HL-60 (cell line): Measurements from ENCODE around the gene PAQR9.

Experiments
- DNase-seq, 2 experiments: peaks; one replicate each; pipeline ENCODE4 v3.0.0-alpha.2; 2010 to 2020; ENCODE audit warnings: low read depth in 1 of 2, low spot score in 1 of 2
- H3K27ac ChIP-seq: fragments of 250-450 bp; sonication (Bioruptor Pico); replicated peaks from 2 replicates; pipeline ENCODE4 v1.5.1; 2020; ENCODE audit warnings: mild to moderate bottlenecking, moderate library complexity
- H3K27me3 ChIP-seq: fragments of 250-450 bp; sonication (Bioruptor Pico); 2 replicates; pipeline ENCODE4 v1.5.1; 2021; ENCODE audit warnings: mild to moderate bottlenecking, moderate library complexity; ENCODE audit not compliant: insufficient read depth, poor library complexity, severe bottlenecking
- H3K4me3 ChIP-seq: replicated peaks from 2 replicates; pipeline ENCODE4 v1.5.1; 2011; ENCODE audit warnings: mild to moderate bottlenecking, control low read depth, low read length; ENCODE audit not compliant: insufficient read depth
- GABPA ChIP-seq: IDR thresholded peaks from 2 replicates; pipeline ENCODE4 v1.6.1; 2012; ENCODE audit warnings: low read depth
- POLR2AphosphoS5 ChIP-seq: IDR thresholded peaks from 2 replicates; pipeline ENCODE4 v1.6.1; 2012; ENCODE audit warnings: low read depth
- SPI1 ChIP-seq: IDR thresholded peaks from 2 replicates; pipeline ENCODE4 v1.6.1; 2012; ENCODE audit warnings: low read depth, mild to moderate bottlenecking, borderline replicate concordance
- TF ChIP-seq, protein P1 (sequence below): IDR thresholded peaks from one replicate; pipeline ENCODE4 v1.5.1; 2011; ENCODE audit warnings: low read length, control low read depth, inconsistent platforms; ENCODE audit not compliant: insufficient read depth
- TF ChIP-seq, protein P2 (sequence below): IDR thresholded peaks from 2 replicates; pipeline ENCODE4 v1.6.1; 2012; ENCODE audit warnings: low read depth; ENCODE audit not compliant: insufficient replicate concordance

Gene PAQR9

DNA sequence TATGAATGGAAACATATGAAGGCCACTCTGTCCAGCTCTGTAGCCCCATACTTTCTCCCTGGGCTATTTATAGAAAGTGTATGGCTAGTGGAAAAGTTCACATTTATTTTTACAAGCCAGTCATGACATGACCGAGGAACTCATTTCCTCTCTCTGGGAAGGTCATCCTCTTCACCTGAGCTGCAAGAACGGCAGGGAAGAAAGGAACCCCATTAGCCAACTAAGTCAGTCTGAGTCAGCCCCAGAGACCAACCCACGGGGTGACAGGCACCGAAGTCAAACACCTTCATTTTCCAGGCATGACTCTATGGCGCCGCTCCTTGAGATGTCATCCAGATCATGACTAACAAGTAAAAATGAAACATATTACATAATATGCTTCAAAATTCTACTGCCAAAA lies 4.8 kb downstream of the PAQR9 start:
- no peak for DNase-seq
- TF ChIP-seq POLR2AphosphoS5: no peak
- TF ChIP-seq GABPA: no peak
- TF ChIP-seq SPI1: no peak
- TF ChIP-seq, protein P1, sequence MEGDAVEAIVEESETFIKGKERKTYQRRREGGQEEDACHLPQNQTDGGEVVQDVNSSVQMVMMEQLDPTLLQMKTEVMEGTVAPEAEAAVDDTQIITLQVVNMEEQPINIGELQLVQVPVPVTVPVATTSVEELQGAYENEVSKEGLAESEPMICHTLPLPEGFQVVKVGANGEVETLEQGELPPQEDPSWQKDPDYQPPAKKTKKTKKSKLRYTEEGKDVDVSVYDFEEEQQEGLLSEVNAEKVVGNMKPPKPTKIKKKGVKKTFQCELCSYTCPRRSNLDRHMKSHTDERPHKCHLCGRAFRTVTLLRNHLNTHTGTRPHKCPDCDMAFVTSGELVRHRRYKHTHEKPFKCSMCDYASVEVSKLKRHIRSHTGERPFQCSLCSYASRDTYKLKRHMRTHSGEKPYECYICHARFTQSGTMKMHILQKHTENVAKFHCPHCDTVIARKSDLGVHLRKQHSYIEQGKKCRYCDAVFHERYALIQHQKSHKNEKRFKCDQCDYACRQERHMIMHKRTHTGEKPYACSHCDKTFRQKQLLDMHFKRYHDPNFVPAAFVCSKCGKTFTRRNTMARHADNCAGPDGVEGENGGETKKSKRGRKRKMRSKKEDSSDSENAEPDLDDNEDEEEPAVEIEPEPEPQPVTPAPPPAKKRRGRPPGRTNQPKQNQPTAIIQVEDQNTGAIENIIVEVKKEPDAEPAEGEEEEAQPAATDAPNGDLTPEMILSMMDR: no peak
- TF ChIP-seq, protein P2, sequence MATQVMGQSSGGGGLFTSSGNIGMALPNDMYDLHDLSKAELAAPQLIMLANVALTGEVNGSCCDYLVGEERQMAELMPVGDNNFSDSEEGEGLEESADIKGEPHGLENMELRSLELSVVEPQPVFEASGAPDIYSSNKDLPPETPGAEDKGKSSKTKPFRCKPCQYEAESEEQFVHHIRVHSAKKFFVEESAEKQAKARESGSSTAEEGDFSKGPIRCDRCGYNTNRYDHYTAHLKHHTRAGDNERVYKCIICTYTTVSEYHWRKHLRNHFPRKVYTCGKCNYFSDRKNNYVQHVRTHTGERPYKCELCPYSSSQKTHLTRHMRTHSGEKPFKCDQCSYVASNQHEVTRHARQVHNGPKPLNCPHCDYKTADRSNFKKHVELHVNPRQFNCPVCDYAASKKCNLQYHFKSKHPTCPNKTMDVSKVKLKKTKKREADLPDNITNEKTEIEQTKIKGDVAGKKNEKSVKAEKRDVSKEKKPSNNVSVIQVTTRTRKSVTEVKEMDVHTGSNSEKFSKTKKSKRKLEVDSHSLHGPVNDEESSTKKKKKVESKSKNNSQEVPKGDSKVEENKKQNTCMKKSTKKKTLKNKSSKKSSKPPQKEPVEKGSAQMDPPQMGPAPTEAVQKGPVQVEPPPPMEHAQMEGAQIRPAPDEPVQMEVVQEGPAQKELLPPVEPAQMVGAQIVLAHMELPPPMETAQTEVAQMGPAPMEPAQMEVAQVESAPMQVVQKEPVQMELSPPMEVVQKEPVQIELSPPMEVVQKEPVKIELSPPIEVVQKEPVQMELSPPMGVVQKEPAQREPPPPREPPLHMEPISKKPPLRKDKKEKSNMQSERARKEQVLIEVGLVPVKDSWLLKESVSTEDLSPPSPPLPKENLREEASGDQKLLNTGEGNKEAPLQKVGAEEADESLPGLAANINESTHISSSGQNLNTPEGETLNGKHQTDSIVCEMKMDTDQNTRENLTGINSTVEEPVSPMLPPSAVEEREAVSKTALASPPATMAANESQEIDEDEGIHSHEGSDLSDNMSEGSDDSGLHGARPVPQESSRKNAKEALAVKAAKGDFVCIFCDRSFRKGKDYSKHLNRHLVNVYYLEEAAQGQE: no peak
- H3K4me3 ChIP-seq: no peak overlapping the region
- no peak overlapping the region for H3K27ac ChIP-seq
- H3K27me3 ChIP-seq: peaks cover 49% of the 10 kb centered on the region

DNA sequence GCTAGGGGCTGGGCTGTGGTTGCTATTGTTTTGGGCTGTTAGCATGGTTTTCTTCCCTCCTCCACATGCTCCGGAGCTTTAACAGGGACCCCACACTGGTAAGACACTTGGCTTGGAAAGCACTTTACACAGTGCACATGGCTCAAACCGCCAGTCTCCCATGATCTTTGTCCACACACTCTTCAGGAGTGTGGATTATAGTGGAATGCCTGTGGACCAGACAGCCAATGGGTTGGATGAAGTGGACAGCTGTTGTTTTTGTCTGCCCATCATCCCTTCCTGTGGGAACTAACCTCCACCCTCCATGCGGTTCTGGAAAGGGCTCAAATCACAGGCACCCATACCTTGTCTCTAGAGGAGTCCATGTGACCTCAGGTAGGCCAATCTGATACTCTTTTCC lies 10.0 kb downstream of the PAQR9 start:
- Histone ChIP-seq H3K27ac (no peak overlapping the region), H3K27me3 (peaks cover 24% of the 10 kb centered on the region), H3K4me3 (no peak overlapping the region)
- TF ChIP-seq POLR2AphosphoS5 (no peak), GABPA (no peak), SPI1 (no peak)
- TF ChIP-seq, protein P1: no peak
- TF ChIP-seq, protein P2: no peak
- no peak for DNase-seq

DNA sequence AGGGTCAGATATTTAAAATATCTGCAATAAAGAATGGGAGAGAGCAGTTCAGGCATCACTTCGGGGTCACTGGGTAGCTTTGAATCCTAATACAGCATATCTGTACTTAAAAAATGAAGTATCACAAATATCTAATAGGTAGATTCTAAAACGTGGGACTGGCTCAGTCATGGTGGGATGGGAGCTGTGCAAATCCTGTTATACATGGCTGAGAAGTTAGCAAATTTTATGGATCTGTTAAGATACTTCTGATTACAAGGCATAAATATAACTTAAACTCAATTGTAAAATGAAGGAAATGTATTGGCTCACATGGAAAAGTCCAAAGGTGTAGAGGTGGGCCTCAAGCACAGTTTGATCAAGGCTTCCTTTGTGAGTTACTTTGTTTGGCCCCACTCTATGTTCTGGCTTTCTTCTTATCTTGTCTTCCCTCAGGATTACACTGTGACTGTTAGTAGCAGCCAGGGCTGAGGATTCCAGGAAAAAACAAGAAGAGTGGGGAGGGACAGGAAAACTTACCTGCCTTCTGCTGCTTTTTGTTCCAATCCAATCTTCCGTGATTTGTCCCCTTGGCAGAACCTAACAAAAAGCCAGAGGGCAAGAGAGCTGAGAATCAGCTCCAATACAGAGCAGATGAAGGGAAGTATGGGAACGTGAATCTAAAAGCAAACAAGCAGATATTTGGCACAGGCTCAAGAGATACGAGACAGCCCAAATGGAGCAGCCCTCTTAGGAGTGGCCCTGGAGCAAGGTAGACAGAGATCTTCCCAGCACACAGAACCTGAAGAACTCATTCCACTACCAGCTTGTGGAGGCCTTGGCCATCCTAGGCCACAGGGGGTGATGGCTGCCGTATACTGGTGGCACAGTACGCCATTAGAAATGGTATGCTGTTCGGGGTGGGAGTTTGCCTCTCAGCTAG lies 10.9 kb downstream of the PAQR9 start:
- no peak overlapping the region for H3K4me3 ChIP-seq
- H3K27ac ChIP-seq: no peak overlapping the region
- no peak for TF ChIP-seq POLR2AphosphoS5
- TF ChIP-seq, protein P1: no peak
- no peak for TF ChIP-seq GABPA
- TF ChIP-seq, protein P2: no peak
- no peak for TF ChIP-seq SPI1
- DNase-seq: no peak
- peaks cover 17% of the 10 kb centered on the region for H3K27me3 ChIP-seq
